GM20431 (cell line): ENCODE results near the gene SETX.

Source experiments
- in situ Hi-C: fragments of 300-500 bp; cut with MseI, MboI; formaldehyde crosslinking; loops from one replicate; pipeline ENCODE4 v1.15.0; 2020; ENCODE audit warnings: low sequenced_read_pairs; ENCODE audit not compliant: unreplicated experiment

SETX gene

GRCh38 chr9:132354637-132355355, at the start of gene SETX:
Gene SETX, minus strand, starts transcription at chr9:132354986. Its CDS starts 5,558 bp downstream, at chr9:132349428.
- in situ Hi-C loops: no loop called here

GRCh38 chr9:132404228-132404881, 49.6 kb upstream of the SETX start:
- in situ Hi-C loops: no loop called here

GRCh38 chr9:132401824-132402223, 47.0 kb upstream of the SETX start:
- in situ Hi-C loops: no loop called here

GRCh38 chr9:132395560-132395959, 40.8 kb upstream of the SETX start:
- in situ Hi-C loops: loop anchor here (25.0 kb wide), 1 partner anchor 108 kb away; no protein-coding TSS in a partner anchor

GRCh38 chr9:132391449-132391848, 36.7 kb upstream of the SETX start:
- in situ Hi-C loops: loop anchor here (25.0 kb wide), 1 partner anchor 104 kb away; no protein-coding TSS in a partner anchor

GRCh38 chr9:132390966-132391365, 36.2 kb upstream of the SETX start:
- in situ Hi-C loops: loop anchor here (25.0 kb wide), 1 partner anchor 104 kb away; no protein-coding TSS in a partner anchor

GRCh38 chr9:132387133-132387532, 32.3 kb upstream of the SETX start:
- in situ Hi-C loops: loop anchor here (25.0 kb wide), 1 partner anchor 100 kb away; no protein-coding TSS in a partner anchor

GRCh38 chr9:132384376-132384775, 29.6 kb upstream of the SETX start:
- in situ Hi-C loops: loop anchor here (25.0 kb wide), 1 partner anchor 97 kb away; no protein-coding TSS in a partner anchor

- in situ Hi-C loops: loop anchor here (25.0 kb wide), 1 partner anchor 96 kb away; no protein-coding TSS in a partner anchor
These were observed 28.7 kb upstream of the SETX start for GRCh38 chr9:132383462-132383883.

GRCh38 chr9:132381966-132382541, 27.3 kb upstream of the SETX start:
- in situ Hi-C loops: loop anchor here (25.0 kb wide), 1 partner anchor 95 kb away; no protein-coding TSS in a partner anchor

GRCh38 chr9:132378416-132378815, 23.6 kb upstream of the SETX start:
- in situ Hi-C loops: loop anchor here (25.0 kb wide), 1 partner anchor 91 kb away; no protein-coding TSS in a partner anchor

- in situ Hi-C loops: loop anchor here (25.0 kb wide), 1 partner anchor 90 kb away; no protein-coding TSS in a partner anchor
These were observed 23.0 kb upstream of the SETX start for GRCh38 chr9:132377769-132378168.

- in situ Hi-C loops: no loop called here
These were observed 17.6 kb upstream of the SETX start for GRCh38 chr9:132372177-132373095.

- in situ Hi-C loops: no loop called here
These were observed 15.8 kb upstream of the SETX start for GRCh38 chr9:132370592-132370991.

- in situ Hi-C loops: no loop called here
These were observed 14.6 kb upstream of the SETX start for GRCh38 chr9:132369421-132369820.

- in situ Hi-C loops: no loop called here
These were observed 13.0 kb upstream of the SETX start for GRCh38 chr9:132367613-132368313.

- in situ Hi-C loops: no loop called here
These were observed 11.7 kb upstream of the SETX start for GRCh38 chr9:132366481-132366880.

GRCh38 chr9:132365986-132366385, 11.2 kb upstream of the SETX start:
- in situ Hi-C loops: no loop called here

GRCh38 chr9:132364068-132364467, 9.3 kb upstream of the SETX start:
- in situ Hi-C loops: no loop called here
